H1 (cell line): Measurements from ENCODE around the gene TMTC4. TPM values are rescaled to one million over a fixed set of nuclear protein-coding genes. Genes with fewer than 3 reads are reported as not detected.
A peak's percentile ranks its signal among the peaks of the same experiment; 100 is the strongest.

Experiments used
- CTCF ChIA-PET: fragments of 300-600 bp; sonication (Branson Sonifier 250); formaldehyde crosslinking; loops from one replicate; lab custom pipeline; 2021; ENCODE audit not compliant: partially characterized antibody; lab: Charles Lee
- POLR2A ChIA-PET: fragments of 300-600 bp; sonication (Branson Sonifier 250); formaldehyde crosslinking; loops from one replicate; lab custom pipeline; 2021; ENCODE audit warnings: inconsistent platforms; ENCODE audit not compliant: partially characterized antibody; lab: Charles Lee
- DNase-seq, 2 experiments: peaks; one replicate each; pipeline versions ENCODE4 v3.0.0 to v3.0.0-alpha.2; 2010 to 2022; ENCODE audit warnings: low spot score in 2 of 2, low read depth in 1 of 2, mixed read lengths in 1 of 2
- FAIRE-seq: peaks from 2 replicates; lab custom pipeline; 2011; peaks lifted over from hg19 to GRCh38; lab: Jason Lieb, UNC
- H2AFZ ChIP-seq: 2 replicates; pipeline ENCODE4 v1.8.1; 2012; ENCODE audit warnings: low read length, inconsistent platforms
- H2AK5ac ChIP-seq: 2 replicates; pipeline ENCODE4 v1.6.1; 2013; ENCODE audit warnings: low read depth, low read length
- H2BK120ac ChIP-seq: replicated peaks from 2 replicates; pipeline ENCODE3; 2013; ENCODE audit warnings: low read depth, low read length, inconsistent platforms
- H2BK12ac ChIP-seq: 2 replicates; pipeline ENCODE4 v1.6.1; 2013; ENCODE audit warnings: low read depth, low read length
- H2BK15ac ChIP-seq: 2 replicates; pipeline ENCODE4 v1.6.1; 2013; ENCODE audit warnings: low read length
- H2BK20ac ChIP-seq: 2 replicates; pipeline ENCODE4 v1.6.1; 2013; ENCODE audit warnings: low read length
- H2BK5ac ChIP-seq: 2 replicates; pipeline ENCODE4 v1.6.1; 2013; ENCODE audit warnings: low read depth, low read length
- H3K14ac ChIP-seq: 2 replicates; pipeline ENCODE4 v1.6.1; 2013; ENCODE audit warnings: inconsistent platforms; ENCODE audit not compliant: insufficient read length
- H3K18ac ChIP-seq: 2 replicates; pipeline ENCODE4 v1.6.1; 2013; ENCODE audit warnings: low read length; ENCODE audit errors: extremely low read depth
- H3K23ac ChIP-seq: 2 replicates; pipeline ENCODE4 v1.6.1; 2013; ENCODE audit warnings: inconsistent platforms; ENCODE audit not compliant: insufficient read length
- H3K23me2 ChIP-seq: 2 replicates; pipeline ENCODE4 v1.6.1; 2013; ENCODE audit warnings: low read depth, low read length
- H3K27ac ChIP-seq: 2 replicates; pipeline ENCODE4 v1.6.1; 2011; ENCODE audit warnings: low read depth, low read length, inconsistent platforms
- H3K27me3 ChIP-seq, 4 experiments: replicated peaks in 1 of 4; 1 replicate in 1 of 4; 2 replicates in 3 of 4; pipeline versions ENCODE4 v1.6.1 to v1.8.1; 2011 to 2013; ENCODE audit warnings: low read length in 3 of 4, mild to moderate bottlenecking in 3 of 4, inconsistent platforms in 2 of 4, mixed read lengths in 2 of 4, moderate library complexity in 1 of 4; ENCODE audit not compliant: control insufficient read depth in 3 of 4, insufficient read depth in 3 of 4; ENCODE audit errors: extremely low read depth in 1 of 4
- H3K36me3 ChIP-seq, 4 experiments: 2 replicates each; pipeline versions ENCODE4 v1.6.1 to v1.8.1; 2011 to 2013; ENCODE audit warnings: mild to moderate bottlenecking in 4 of 4, low read length in 3 of 4, moderate library complexity in 2 of 4, control low read depth in 1 of 4, inconsistent platforms in 1 of 4; ENCODE audit not compliant: insufficient read depth in 4 of 4, control insufficient read depth in 2 of 4
- H3K4ac ChIP-seq: replicated peaks from 2 replicates; pipeline ENCODE3; 2013; ENCODE audit warnings: low read length, low read depth, mixed read lengths, inconsistent platforms; ENCODE audit not compliant: insufficient read length
- H3K4me1 ChIP-seq, 4 experiments: replicated peaks in 1 of 4; 1 replicate in 1 of 4; 2 replicates in 3 of 4; pipeline versions ENCODE4 v1.6.1 to v1.8.1; 2011 to 2013; ENCODE audit warnings: low read length in 3 of 4, inconsistent platforms in 2 of 4, mixed read lengths in 1 of 4; ENCODE audit not compliant: insufficient read depth in 4 of 4, control insufficient read depth in 3 of 4
- H3K4me2 ChIP-seq, 2 experiments: 2 replicates each; pipeline versions ENCODE4 v1.6.1 to v1.8.1; 2011 to 2013; ENCODE audit warnings: low read depth in 2 of 2, low read length in 2 of 2, control low read depth in 1 of 2, inconsistent platforms in 1 of 2, mild to moderate bottlenecking in 1 of 2; ENCODE audit not compliant: insufficient read depth in 1 of 2
- H3K4me3 ChIP-seq, 4 experiments: fragments of 200-600, 300-600 bp in 1 of 4; sonication (generic), shearing (Covaris generic), sonication (Bioruptor Twin) in 1 of 4; 2 replicates each; pipeline versions ENCODE4 v1.5.1 to v1.8.1; 2011 to 2016; ENCODE audit warnings: low read length in 4 of 4, low read depth in 3 of 4, control low read depth in 2 of 4, inconsistent platforms in 2 of 4, mild to moderate bottlenecking in 2 of 4, mixed read lengths in 1 of 4, moderate library complexity in 1 of 4; ENCODE audit not compliant: insufficient read depth in 2 of 4; ENCODE audit errors: extremely low read depth in 1 of 4
- H3K56ac ChIP-seq: replicated peaks from 2 replicates; pipeline ENCODE3; 2013; ENCODE audit warnings: low read depth, mild to moderate bottlenecking, mixed read lengths, low read length, inconsistent platforms; ENCODE audit not compliant: insufficient read length
- H3K79me1 ChIP-seq: 2 replicates; pipeline ENCODE4 v1.6.1; 2013; ENCODE audit warnings: low read depth, low read length, control low read depth
- H3K79me2 ChIP-seq, 2 experiments: 2 replicates each; pipeline versions ENCODE4 v1.6.1 to v1.8.1; 2012 to 2013; ENCODE audit warnings: low read length in 2 of 2, mild to moderate bottlenecking in 2 of 2, inconsistent platforms in 1 of 2; ENCODE audit not compliant: insufficient read depth in 2 of 2, control insufficient read depth in 1 of 2
- H3K9ac ChIP-seq, 4 experiments: replicated peaks in 1 of 4; 1 replicate in 1 of 4; 2 replicates in 3 of 4; pipeline versions ENCODE4 v1.6.1 to v1.8.1; 2011 to 2013; ENCODE audit warnings: low read depth in 3 of 4, low read length in 3 of 4, control low read depth in 2 of 4, mild to moderate bottlenecking in 2 of 4, moderate library complexity in 2 of 4, inconsistent platforms in 1 of 4; ENCODE audit errors: extremely low read depth in 1 of 4
- H3K9me3 ChIP-seq, 2 experiments: 2 replicates each; pipeline versions ENCODE4 v1.6.1 to v1.8.1; 2012 to 2013; ENCODE audit warnings: mild to moderate bottlenecking in 2 of 2, moderate library complexity in 2 of 2, control low read depth in 1 of 2, inconsistent platforms in 1 of 2, low read depth in 1 of 2, low read length in 1 of 2, mixed read lengths in 1 of 2; ENCODE audit not compliant: insufficient read depth in 2 of 2
- H4K20me1 ChIP-seq, 2 experiments: replicated peaks in 1 of 2; 2 replicates each; pipeline versions ENCODE3 to v1.8.1; 2011 to 2013; ENCODE audit warnings: inconsistent platforms in 2 of 2, low read length in 2 of 2, mild to moderate bottlenecking in 1 of 2; ENCODE audit not compliant: insufficient read depth in 2 of 2, control insufficient read depth in 1 of 2
- H4K5ac ChIP-seq: 2 replicates; pipeline ENCODE4 v1.6.1; 2013; ENCODE audit warnings: low read length, low read depth, mixed read lengths, inconsistent platforms; ENCODE audit not compliant: insufficient read length
- H4K8ac ChIP-seq: 2 replicates; pipeline ENCODE4 v1.8.0; 2013; ENCODE audit warnings: mild to moderate bottlenecking, moderate library complexity, low read length, inconsistent platforms; ENCODE audit not compliant: insufficient read depth; ENCODE audit errors: extremely low read depth
- H4K91ac ChIP-seq: replicated peaks from 2 replicates; pipeline ENCODE3; 2013; ENCODE audit warnings: low read length, mixed read lengths, inconsistent platforms; ENCODE audit not compliant: insufficient read length
- ASH2L ChIP-seq: fragments of 200-600, 300-600 bp; sonication (generic); IDR thresholded peaks from one replicate; pipeline ENCODE4 v1.7.1; 2017; ENCODE audit warnings: low read length
- CREB1 ChIP-seq: IDR thresholded peaks from 2 replicates; pipeline ENCODE4 v1.6.1; 2012; ENCODE audit warnings: inconsistent platforms
- E2F6 ChIP-seq: IDR thresholded peaks from 2 replicates; pipeline ENCODE4 v1.6.1; 2012; ENCODE audit warnings: inconsistent platforms
- MAX ChIP-seq: IDR thresholded peaks from 2 replicates; pipeline ENCODE4 v1.6.1; 2012; ENCODE audit warnings: inconsistent platforms
- POLR2AphosphoS5 ChIP-seq: IDR thresholded peaks from 2 replicates; pipeline ENCODE4 v1.6.1; 2011; ENCODE audit warnings: low read depth, low read length
- SIRT6 ChIP-seq: IDR thresholded peaks from one replicate; pipeline ENCODE4 v1.7.1; 2012; ENCODE audit warnings: low read length, inconsistent platforms
- SP2 ChIP-seq: IDR thresholded peaks from 2 replicates; pipeline ENCODE4 v1.6.1; 2012; ENCODE audit warnings: mild to moderate bottlenecking, low read length, inconsistent platforms
- USF2 ChIP-seq: IDR thresholded peaks from 2 replicates; pipeline ENCODE4 v1.6.1; 2011; ENCODE audit warnings: low read length, improper control_type of control experiment
- WGBS, 2 experiments: shearing (Covaris generic) in 1 of 2; methylation state at CpG; one replicate each; pipeline versions ENCODE4 v1.1.6 to v1.1.7; 2013 to 2015; ENCODE audit warnings: low lambda C conversion rate in 2 of 2, mixed read lengths in 2 of 2, inconsistent platforms in 1 of 2, low coverage in 1 of 2, missing lambda C conversion rate in 1 of 2; ENCODE audit not compliant: insufficient replicate concordance in 2 of 2, insufficient coverage in 1 of 2, insufficient read length in 1 of 2; ENCODE audit errors: extremely low coverage in 1 of 2, missing lambda C conversion rate in 1 of 2; 5-methylcytosine and 5-hydroxymethylcytosine counted together
- polyA plus RNA-seq, 7 experiments: library from polyadenylated mRNA; depleted of rRNA in 3 of 7; stranded (reverse) in 5 of 7; unstranded in 2 of 7; fragments of >200 nt in 5 of 7; fragments of 200-250 nt in 2 of 7; gene quantifications; 1 replicate in 5 of 7; 2 replicates in 1 of 7; 4 replicates in 1 of 7; pipeline versions ENCODE4 v1.2.1 to v1.2.3, GENCODE V29; 2011 to 2013; ENCODE audit warnings: missing spikeins in 2 of 7, mixed read lengths in 2 of 7
- total RNA-seq: library from RNA; stranded (reverse); fragmentation: NEBNext Ultra II Directional; extraction: Animal tissue kit (Norgen Biotek cat#: 25700); gene quantifications from 2 replicates; pipeline ENCODE4 v1.2.1, GENCODE V29; 2021

Gene TMTC4
- total and polyA plus RNA-seq, 2 of the 8 experiments (the other 6 are each of a cell fraction or from before 2014, with no cell fraction given), result 26.3 to 42.6 TPM

- Histone ChIP-seq H2AK5ac (no peak overlapping the region), H3K18ac (no peak overlapping the region), H3K4me3 (no peak overlapping the region), H2BK12ac (no peak overlapping the region), H2BK20ac (no peak overlapping the region), H2BK15ac (no peak overlapping the region), H3K4me2 (no peak overlapping the region), H4K20me1 (no peaks in the 10 kb centered on the region), H3K79me1 (no peaks in the 10 kb centered on the region), H3K23ac (no peak overlapping the region), H4K8ac (no peak overlapping the region), H2AFZ (peak overlapping the region; percentile 92), H3K4ac (no peak overlapping the region), H3K79me2 (no peaks in the 10 kb centered on the region), H3K36me3 (no peaks in the 10 kb centered on the region), H2BK5ac (no peak overlapping the region), H3K9me3 (peaks cover 8 to 11% of the 10 kb centered on the region in 2 experiments), H4K5ac (no peak overlapping the region), H3K14ac (no peak overlapping the region), H3K9ac (no peak overlapping the region), H2BK120ac (no peak overlapping the region), H3K27me3 (no peaks in the 10 kb centered on the region), H3K4me1 (peaks cover 0 to 3% (median 0%) of the 10 kb centered on the region in 4 experiments; a peak in 1 of 7 replicates), H3K56ac (no peak overlapping the region), H4K91ac (no peak overlapping the region), H3K23me2 (no peaks in the 10 kb centered on the region), H3K27ac (no peak overlapping the region)
- WGBS, 2 experiments, result 39% methylated on average over 12 of the region's 12 CpGs; no CpG with 5 or more reads in 1 of the 2 experiments
- FAIRE-seq (peak; percentile 90), DNase-seq (peak; percentile 53 to 78)
- POLR2A ChIA-PET, result no interaction called here
- CTCF ChIA-PET, result interaction anchor here (0.6 to 2.5 kb wide), 13 partner anchors 11 to 309 kb away, joined by 3 to 9 read pairs (median 4); no protein-coding TSS in a partner anchor
- no peak for TF ChIP-seq SIRT6
- no peak for TF ChIP-seq POLR2AphosphoS5
- no peak for TF ChIP-seq SP2
- no peak for TF ChIP-seq CREB1
- TF ChIP-seq USF2, result no peak
- TF ChIP-seq MAX, result peak; percentile 47; the same call in 1 of the 2 replicates
- peak; percentile 55; the same call in 1 of the 2 replicates for TF ChIP-seq E2F6
- TF ChIP-seq ASH2L, result no peak
These were observed 20.3 kb upstream of the TMTC4 start for GRCh38 chr13:100694722-100695508.
